Activated CD4-positive, alpha-beta T cell treated with anti-CD3 and anti-CD28 coated beads, Interleukin-2, amount 50 U/mL, for 24 hours (primary cell): ENCODE results near the gene S100A12.
"Not testable (repeated sequence)": the region's sequence is repeated elsewhere in the genome, so short reads cannot be mapped to it uniquely, and the experiment has no call there.

Experiments used
- DNase-seq, 2 donors: peaks; one replicate each; pipeline ENCODE4 v3.0.0-alpha.2; 2020; ENCODE audit warnings: low read depth in 1 of 2, low spot score in 1 of 2

S100A12 gene

DNA sequence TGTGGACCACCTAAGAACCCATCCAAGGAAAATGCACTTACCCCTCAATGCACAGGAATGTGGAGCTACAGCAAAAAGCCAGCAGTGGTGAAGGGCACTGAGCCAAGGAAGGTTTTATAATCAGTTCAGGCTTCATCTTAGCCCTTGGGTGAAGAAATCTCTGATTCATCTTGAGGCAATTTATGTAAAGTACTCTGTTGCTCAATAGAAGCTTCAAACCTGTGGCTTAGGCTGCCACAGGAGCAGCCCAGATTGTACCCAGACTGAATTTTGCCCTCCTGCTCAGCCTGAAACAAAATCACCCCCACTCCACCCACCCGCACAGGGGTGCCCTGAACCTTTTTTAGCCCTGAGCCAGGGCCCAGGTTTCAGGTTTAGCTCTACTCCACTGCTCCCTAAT lies at the start of gene S100A12:
Gene S100A12 (minus strand): TSS at position 111 of the 400 bp plus-strand sequence. CDS start 1,029 bp downstream, outside the sequence.
- DNase-seq: no peak

DNA sequence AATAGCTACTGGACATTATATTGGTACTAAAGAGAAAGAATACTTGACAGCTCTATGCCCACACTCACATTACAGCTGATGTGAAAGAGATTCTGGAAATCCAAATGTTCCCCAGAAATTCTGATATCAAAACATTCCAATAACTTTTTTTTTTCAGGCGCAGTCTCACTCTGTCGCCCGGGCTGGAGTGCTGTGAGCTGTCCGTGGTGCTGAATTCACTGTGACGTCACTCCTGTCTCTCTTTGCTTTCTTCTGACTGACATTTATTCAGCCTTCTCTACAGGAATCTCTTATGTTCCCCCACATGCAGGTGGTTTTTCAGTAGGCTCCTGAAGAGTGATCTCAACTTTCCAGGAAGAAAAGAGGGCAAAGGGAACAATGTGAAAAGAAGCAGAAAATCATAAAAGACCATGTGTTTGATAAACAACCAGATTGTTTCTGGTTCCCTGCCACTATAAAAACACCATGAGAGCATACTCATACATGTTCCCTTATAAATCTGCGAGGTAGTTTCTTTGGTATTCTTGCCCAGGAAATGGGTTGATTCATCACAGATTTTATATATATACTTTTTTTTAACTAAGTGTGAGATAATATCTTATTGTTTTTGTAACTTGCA lies 47.1 kb upstream of the S100A12 start:
- DNase-seq: peak; percentile 30 to 51

DNA sequence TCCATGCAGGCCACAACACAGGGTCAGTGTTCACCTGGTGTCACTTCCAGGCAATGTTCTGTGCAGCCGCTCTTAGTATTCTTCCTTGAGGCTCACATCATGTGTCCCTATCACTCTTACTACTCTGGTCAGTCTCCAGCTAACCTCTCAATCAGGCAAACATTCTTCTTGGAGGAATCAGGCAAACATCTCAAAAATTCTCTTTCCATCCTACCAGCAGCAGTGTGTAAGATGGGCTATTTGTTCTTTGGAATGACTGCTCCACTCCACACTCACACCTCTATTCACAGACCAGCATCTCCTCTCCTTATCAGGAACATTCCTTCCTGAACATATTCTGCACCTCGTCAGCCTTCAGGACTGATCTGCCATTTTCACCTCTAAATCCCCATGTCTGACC lies 44.9 kb upstream of the S100A12 start:
- DNase-seq: no peak

DNA sequence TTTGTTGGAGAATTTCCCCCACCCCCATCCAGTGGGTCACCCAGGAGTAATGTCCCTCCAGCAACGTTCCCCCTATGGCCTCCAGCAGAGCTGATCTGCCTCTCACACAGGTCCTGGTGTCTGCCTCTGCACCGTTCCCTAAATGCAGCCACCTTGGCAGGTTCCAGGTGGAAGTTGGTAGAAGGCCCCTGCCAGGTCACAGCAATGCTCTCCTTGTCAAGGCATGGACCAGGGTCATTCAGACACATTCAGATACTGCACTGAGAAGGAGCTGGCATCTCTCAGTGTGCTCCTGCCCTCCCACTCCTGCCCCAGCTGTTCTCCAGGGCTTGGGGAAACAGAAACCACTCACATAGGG lies 44.0 kb upstream of the S100A12 start:
- not testable (repeated sequence) for DNase-seq

DNA sequence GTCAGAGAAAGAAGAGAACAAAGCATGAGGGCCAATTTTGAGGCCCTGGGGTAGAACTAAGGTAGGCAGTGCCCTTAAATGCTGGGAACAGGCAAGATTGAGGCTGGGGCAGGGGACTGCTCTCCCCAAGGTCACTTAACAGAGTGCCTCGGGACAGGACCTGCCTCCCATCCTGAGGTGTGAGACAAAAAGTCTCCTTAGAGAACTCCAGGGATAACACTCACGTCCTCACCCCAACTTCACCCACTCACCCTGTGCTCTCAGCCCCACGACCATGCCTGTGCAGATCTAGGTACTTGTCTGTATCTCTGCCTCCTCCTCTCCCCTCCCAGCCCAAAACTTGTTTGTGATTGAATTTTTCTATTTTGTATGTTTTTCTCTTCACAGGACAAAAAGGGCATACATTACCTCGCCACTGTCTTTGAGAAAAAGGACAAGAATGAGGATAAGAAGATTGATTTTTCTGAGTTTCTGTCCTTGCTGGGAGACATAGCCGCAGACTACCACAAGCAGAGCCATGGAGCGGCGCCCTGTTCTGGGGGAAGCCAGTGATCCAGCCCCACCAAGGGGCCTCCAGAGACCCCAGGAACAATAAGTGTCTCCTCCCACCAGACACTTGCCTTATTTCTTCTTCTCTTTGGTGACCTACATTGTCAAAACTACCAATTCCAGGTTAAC lies 43.5 kb upstream of the S100A12 start:
- DNase-seq: not testable (repeated sequence)

DNA sequence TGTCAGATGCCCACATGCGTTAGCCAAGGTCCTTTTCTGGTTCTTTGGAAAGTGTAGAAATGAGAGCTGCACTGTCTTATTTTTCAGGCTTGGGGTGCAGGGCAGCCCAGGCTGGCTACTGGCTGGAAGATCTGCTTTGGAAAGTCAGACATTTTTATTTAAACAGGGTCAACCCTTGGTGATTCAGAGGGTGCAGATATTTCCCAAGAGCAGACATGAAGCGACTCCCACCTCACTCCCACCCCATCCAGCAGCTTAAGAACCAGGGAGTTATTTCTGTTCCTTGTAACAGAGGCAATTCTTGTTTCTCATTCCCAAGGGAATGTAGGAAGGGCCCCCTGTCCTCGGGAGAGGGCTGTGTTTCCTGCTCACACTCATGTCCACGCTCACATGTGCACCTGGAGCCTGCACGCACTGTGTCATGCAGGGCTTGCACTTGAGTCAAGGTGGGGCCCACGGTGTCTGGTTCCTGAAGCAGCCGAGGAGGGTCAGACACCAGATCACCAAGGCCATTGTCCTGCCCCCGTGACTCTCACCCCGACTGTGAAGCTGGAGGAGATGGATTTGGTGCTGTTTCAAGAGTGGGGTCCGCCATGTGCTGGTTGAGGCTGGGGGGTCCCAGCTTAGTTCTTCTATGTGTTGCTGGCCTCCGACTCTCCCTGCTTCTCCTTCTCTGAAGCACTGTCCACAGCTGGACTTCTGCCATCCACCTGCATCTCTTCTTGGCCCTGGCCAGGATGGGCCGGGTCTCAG lies 41.9 kb upstream of the S100A12 start:
- no peak for DNase-seq

DNA sequence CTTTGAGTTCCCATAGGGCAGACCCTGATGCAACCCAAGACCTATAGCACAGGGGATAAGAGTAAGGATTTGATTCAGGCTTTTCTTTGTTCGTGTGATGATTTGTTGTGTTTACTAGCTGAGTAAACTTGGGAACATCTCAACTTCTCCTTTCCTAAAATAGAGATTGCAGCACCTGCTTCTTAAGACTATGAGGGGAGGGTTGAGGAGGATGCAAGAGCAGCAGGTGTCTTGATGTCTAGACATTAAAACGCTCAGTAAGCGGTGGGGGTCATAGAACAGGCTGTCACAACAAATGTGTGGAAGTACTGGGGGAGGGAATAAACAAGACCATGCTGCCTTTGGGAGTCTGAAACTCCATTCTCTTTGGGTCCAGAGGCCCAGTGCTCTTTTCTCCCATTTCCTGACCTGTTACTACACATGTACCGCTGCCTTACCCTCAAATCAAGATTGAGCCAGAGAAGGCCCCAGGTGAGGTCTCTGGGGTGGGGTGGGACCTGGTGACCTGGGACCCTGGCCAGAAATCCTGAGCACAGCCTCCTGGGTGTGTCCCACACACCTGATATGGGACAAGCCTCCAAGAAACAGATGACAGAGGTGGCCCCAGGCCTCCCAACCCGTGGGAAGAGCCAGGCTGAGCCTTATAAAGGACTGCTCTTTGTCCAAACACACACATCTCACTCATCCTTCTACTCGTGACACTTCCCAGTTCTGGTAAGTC lies 40.6 kb upstream of the S100A12 start, which contains the start of gene S100A7A:
Gene S100A7A (plus strand): TSS at position 671 of the 721 bp plus-strand sequence. CDS start 1,563 bp downstream, outside the sequence.
- DNase-seq: no peak

DNA sequence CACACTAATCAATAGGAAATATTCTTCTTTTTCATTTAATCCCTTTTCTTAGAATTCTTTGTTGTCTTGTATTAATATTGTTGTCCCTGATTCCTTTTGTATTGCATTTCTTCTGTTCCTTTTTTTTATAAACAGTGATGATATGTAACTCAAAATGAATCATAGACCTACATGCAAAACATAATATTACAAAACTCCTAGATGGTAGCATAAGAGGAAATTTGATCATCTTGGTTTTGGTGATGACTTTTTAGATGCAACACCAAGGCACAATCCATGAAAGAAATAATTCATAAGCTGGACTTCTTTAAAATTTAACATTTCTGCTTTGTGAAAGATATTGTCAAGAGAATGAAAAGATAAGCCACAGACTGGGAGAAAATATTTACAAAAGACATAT lies 38.5 kb upstream of the S100A12 start:
- not testable (repeated sequence) for DNase-seq

DNA sequence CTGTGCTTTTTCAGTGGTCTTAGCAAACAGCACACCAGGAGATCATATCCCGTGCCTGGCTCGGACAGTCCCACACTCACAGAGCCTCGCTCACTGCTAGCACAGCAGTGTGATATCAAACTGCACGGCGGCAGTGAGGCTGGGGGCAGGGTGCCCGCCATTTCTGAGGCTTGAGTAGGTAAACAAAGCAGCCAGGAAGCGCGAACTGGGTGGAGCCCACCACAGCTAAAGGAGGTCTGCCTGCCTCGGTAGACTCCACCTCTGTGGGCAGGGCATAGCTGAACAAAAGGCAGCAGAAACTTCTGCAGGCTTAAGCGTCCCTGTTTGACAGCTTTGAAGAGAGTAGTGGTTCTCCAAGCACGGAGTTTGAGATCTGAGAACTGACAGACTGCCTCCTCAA lies 31.9 kb upstream of the S100A12 start:
- DNase-seq: not testable (repeated sequence)

DNA sequence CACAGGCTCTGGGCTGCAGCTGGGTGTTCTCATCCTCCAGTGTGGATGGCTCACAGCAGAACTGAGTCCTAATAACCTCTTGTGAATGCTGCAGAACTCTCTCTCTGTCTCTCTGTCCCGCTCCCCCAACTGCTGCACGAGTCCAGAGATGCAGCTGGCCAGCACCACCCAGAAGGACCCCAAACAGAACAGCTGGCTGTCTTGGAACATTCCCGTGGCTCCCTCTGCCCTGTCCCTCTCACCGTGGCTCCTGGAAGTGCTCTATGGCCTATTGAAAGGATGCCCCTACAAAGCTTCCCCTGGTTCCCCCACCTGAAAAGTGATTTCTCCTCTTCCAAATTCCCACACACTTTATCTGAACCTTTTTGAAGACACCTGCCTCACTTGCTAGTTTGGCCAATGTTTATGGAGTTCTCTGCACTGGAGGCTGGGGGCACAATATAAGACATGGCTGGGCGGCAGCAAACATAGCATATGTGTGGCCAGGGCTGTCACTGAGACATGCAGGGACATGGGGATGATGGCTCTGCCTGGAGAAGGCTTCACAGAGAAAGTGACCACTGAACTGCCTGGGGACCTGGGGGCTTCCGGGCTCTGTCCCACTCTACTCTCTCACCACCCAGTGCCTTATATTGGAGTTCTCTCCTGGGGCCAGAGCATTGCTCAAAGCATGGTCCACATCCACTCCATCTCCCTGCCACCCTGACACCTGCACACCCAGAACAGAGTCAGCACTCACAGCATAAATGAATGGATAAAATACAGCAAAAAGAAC lies 30.6 kb upstream of the S100A12 start:
- not testable (repeated sequence) for DNase-seq

DNA sequence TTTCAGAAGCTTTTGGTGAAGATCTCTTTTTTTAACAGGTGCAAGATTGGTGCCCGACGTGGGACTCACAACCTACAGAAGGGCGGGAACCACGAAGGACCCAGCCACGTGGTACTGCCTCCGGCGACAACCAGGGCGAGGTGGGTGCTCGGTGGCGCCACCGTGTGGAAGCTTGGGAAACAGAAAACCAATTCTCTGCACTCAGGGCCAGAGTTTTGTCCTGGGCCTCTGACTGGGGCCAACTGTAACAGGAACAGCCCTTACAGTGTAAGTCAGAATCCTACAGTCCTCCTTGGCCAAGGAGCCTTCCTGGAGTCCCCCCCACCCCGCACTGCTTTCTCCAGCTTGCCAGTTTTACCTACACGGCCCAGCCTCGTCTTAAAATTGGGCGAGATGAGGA lies 29.3 kb upstream of the S100A12 start:
- DNase-seq: peak; percentile 28 to 49

DNA sequence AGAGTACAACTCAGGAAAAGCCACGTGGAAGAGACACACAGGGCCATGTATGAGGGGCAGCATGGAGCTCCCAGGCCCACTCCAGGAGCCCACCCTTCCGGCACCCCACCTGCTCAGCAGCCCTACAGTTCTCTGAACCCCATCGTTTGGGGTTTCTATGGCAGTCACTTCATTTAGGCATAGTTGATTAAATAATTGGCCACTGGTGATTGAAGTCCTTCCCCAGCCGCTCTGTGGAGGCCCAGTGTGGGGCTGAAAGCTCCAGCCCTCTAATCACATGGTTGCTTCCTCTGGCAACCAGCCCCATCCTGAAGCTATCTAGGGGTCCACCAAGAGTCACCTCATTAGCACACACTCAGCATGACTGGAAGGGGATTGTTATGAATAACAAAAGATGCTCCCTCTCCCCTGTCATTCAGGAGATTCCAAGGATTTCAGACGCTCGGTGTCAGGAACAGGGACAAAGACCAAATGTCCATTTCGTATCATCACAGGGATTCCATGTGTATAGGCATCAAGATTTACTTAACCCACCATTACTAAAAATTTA lies 28.7 kb upstream of the S100A12 start:
- no peak for DNase-seq

DNA sequence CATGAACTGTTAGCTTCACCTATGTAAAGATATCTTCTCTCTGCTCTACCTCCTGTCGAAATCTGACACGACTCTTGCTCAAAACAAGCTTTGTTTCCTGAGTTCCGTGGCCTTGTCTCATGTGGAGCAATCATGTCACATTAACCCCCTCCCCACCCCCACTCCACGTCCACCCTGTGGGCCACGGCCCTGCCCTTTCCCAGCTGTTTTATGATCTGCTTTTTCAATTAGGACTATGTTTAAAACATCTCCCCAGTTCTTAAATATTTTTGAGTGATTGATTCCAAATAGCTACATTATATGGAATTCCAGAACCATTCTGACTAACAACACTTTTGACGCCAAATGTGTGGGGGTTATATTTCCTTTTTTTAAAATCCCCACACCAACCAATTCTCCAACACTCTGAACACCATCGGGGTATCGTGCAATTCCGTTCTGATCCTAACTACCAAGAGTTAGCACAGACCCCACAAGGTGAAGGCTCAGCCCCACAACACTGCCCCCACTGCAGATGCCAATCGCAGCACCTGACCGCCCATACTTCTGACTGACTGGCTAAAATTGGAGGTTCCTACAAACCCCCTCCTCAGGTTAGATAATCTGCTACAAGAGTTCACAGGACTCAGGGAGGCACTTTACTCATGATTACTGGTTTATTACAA lies 28.1 kb upstream of the S100A12 start:
- no peak for DNase-seq

DNA sequence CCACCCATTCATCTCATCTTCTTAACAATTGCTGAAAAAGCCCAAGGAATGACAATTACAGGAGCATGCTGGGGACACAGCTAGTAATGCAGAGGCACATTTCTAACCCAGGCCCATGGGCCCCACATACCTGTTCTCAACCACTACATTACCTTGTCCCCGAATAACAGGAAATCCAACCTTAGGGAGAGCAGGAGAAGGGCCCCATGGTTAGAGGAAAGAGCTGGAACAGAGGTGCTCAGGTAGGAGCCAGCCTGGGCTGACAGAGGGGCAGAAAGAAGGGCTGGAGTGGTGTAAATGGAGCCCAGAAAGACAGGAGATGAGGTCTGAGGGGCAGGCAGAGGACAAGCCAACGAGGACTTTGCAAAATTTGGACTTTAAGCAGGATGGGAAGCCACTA lies 26.8 kb upstream of the S100A12 start:
- DNase-seq: no peak

DNA sequence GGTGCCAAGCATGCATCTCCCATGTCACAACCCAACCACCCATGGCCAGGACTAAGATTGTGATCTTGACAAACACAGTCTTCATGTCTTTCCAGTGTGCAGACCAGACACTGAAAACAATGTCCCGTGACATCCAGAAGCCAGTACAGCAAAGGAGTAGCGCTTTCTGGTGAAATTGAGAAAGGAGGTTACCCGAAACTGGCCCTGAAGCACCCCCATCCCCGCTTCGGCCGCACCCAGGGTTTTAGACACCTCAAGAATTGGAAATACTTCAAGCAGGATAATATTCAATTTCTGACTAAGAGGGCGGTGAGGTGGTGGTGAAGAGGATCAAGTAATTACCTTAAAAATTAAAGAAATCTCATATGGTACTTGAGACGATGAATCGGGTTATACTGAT lies 26.0 kb upstream of the S100A12 start:
- DNase-seq: no peak

DNA sequence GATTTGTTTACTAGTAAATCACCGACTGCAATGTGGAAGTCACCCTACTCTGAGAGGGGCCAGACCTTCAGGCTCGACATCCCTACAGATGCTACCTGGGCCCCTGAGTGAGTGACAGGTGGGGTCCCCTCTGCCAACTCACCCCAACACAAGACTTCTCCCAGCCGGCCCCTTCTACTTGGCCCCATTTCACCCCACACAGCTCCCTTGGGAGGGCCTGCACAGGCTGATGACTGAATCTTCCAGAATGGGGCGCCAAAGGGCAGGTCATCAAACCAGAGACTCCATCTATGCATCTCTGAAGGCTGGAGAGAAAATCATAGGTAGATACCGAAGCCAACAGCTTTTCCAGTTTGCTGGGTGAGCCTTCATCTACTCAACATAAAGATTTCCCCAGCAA lies 24.8 kb upstream of the S100A12 start:
- no peak for DNase-seq

DNA sequence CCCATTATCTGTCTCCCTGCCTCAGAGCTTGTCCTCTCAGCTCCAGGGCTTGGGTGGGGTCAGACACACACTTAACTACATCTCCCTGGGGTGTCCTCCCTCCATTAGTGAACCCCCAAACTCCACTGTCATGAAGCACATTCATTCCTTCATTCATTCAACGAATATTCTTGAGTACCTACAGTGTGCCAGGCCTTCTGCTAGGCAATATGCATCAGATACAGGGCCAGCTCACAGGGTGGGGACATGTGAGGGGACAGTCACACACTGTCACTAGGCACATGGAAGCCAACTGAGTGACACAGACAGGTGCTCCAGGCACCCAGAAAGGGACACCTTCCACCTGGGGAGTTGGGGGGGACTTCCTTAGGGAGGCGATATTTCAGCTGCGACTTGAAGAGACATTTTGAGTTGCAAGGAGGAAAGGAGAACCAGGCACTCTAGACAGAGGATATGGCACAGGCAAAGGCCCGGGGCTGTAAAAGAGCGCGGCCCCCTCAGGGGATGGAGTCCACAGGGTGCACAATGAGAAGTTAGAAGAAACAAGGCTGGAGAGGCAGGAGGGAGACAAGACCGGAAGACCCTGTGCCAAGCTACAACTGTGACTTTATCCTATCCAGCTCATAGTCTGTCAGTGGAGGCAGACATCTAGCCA lies 24.1 kb upstream of the S100A12 start:
- no peak for DNase-seq

DNA sequence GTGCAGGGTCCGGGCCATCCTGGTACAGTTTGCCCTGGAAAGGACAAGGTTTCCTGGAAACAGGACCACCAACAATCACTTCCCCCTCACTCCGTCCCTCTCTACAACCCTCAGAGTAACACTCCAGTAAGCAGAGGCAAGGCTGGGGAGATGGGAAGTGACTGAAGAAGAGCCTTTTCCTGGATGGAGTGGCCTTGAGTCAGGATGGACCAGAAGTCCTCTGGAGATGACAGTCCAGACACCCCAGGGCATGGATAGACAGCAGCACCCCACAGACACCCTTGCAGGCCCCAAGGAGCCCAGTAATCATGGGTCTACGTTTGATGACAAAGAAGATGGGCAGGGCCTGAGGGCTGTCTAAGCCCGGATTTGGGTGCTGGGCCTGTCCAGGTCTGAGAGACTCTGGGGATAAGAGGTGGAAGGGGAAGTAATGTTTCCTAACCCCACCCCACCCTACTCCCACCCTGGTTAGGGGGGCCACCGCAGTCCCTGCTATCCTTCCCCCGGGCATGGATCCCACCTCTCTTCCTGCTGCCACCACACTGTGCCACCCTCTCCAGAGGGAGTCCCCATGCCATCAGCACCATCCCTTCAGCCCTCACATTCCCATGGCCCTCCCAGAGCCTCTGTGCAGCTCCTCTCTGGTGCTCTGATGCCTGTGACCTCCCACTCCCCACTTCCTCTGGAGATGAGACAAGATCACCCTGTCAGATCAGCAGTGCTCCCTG lies 22.7 kb upstream of the S100A12 start:
- no peak for DNase-seq
